SJSA1 (cell line): ENCODE results near the gene GJA3. TPM values are rescaled to one million over a fixed set of nuclear protein-coding genes. Genes with fewer than 3 reads are reported as not detected.
A peak's percentile ranks its signal among the peaks of the same experiment; 100 is the strongest.

Experiments used
- DNase-seq, 2 experiments: peaks; one replicate each; pipeline ENCODE4 v3.0.0-alpha.2; 2015 to 2020; ENCODE audit warnings: low spot score in 2 of 2, low read depth in 1 of 2
- H3K27ac ChIP-seq: fragments of 250-450 bp; sonication (Bioruptor Pico); 2 replicates; pipeline ENCODE4 v1.5.1; 2020; ENCODE audit warnings: mild to moderate bottlenecking, moderate library complexity
- H3K27me3 ChIP-seq: fragments of 250-450 bp; sonication (Bioruptor Pico); replicated peaks from 2 replicates; pipeline ENCODE4 v1.5.1; 2020; ENCODE audit warnings: mild to moderate bottlenecking, moderate library complexity
- H3K36me3 ChIP-seq: fragments of 250-450 bp; sonication (Bioruptor Pico); 2 replicates; pipeline ENCODE4 v1.5.1; 2020; ENCODE audit warnings: mild to moderate bottlenecking
- H3K4me1 ChIP-seq: fragments of 250-450 bp; sonication (Bioruptor Pico); replicated peaks from 2 replicates; pipeline ENCODE4 v1.6.1; 2021; ENCODE audit warnings: mild to moderate bottlenecking
- H3K4me3 ChIP-seq: fragments of 250-450 bp; sonication (Bioruptor Pico); 2 replicates; pipeline ENCODE4 v1.5.1; 2020; ENCODE audit warnings: mild to moderate bottlenecking
- H3K9me3 ChIP-seq: fragments of 250-450 bp; sonication (Bioruptor Pico); replicated peaks from 2 replicates; pipeline ENCODE4 v1.5.1; 2020; ENCODE audit warnings: mild to moderate bottlenecking
- total RNA-seq: library from RNA; depleted of rRNA; stranded (reverse); fragments of >200 nt; shearing (Covaris generic); gene quantifications from 2 replicates; pipeline ENCODE4 v1.2.3, GENCODE V29; 2014

GJA3 gene
- total RNA-seq, 1 experiment from 2014 or later: not detected

DNA sequence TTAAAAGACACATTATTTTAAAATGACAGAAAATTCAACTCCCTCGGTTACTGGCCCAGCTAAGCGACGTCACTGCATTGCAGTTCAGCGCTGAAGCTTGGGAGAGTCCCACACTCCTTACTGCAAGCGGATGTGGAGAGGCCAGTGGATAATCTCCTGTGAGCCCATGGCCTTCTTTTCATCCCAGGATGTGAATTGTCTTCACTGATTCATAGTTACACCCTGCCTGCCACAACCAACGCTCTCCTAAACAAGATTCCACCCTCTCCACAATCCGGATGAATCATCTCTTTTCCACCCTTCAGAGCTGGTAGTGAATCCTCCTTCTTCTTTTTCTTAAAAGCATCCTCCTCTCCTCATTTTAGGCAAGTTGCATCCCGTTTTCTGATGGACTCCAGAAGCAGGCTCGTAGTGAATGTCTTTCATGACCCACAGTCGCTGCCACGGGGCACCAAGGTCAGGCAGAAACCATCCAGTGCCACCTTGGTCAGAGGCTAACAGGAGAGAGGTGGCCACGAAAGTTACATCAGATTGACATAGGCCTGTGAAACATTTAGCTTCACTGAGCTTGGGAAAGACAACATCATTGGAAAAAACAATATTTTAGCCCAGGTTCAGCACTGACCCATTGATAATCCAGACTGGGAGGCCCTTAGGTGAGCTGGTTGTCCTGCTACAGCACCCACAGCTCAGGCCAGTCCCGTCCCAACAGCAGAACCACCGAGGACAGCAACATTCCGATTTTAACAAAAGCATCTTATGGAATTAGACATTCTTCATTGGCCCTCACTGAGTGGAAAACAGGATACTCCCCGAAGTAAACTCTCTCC, 29.8 kb upstream of the GJA3 start:
- Histone ChIP-seq H3K9me3 (no peaks in the 10 kb centered on the region), H3K27ac (peak overlapping the region; percentile 3; the same call in 1 of the 2 replicates), H3K36me3 (no peaks in the 10 kb centered on the region), H3K4me1 (peaks cover 15% of the 10 kb centered on the region), H3K4me3 (no peak overlapping the region), H3K27me3 (peaks cover 37% of the 10 kb centered on the region)
- peak; percentile 47 to 65 for DNase-seq

DNA sequence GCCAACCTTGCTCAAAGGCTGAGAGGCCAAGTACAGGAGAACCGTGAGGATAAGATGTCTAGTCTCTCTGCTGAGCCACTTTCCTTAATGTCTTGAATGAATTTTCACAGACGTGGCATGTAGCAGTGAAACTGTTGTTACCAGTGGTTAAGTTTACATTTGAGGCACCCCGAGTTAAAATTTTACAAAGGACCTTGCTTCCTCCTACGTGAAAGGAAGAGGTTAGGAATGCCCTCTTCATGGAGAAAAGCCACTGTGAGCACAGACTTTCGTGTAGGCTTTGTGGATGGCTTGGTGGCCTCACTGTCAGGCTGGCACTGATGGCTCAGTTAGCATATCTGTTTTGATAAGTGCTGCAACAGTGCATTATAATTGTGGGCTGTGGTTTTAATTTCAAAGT, 29.2 kb upstream of the GJA3 start:
- peaks cover 15% of the 10 kb centered on the region for H3K4me1 ChIP-seq
- peaks cover 31% of the 10 kb centered on the region for H3K27me3 ChIP-seq
- no peak for DNase-seq
- H3K4me3 ChIP-seq: no peak overlapping the region
- no peaks in the 10 kb centered on the region for H3K36me3 ChIP-seq
- peak overlapping the region; percentile 3; the same call in 1 of the 2 replicates for H3K27ac ChIP-seq
- no peaks in the 10 kb centered on the region for H3K9me3 ChIP-seq

DNA sequence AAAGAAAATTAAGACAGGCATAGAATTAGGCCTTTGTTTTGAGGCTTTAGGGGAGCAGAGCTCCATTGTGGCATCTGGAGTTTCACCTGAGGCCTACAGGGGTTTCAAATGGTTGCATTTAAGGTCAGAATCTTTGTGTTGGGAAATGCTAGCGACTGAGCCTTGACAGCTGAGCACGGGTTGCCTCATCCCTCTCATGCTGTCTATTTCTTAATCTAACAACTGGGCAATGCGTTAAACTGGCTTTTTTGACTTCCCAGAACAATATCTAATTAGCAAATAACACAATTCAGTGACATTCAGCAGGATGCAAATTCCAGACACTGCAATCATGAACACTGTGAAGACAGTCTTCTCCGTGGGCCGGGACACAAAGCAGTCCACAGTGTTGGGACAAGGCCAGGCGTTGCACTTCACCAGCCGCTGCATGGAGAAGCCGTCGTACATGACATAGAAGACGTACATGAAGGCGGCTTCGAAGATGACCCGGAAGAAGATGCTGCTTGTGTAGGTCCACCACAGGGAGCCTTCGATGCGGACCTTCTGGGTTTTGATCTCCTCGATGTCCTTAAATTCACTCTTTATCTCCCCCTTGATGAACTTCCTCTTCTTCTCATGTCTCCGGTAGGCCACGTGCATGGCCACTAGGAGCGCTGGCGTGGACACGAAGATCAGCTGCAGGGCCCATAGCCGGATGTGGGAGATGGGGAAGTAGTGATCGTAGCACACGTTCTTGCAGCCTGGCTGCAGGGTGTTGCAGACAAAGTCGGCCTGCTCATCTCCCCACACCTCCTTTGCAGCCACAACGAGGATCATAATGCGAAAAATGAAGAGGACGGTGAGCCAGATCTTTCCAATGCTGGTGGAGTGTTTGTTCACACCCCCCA, 28.1 kb upstream of the GJA3 start:
- Histone ChIP-seq H3K27me3 (peaks cover 20% of the 10 kb centered on the region), H3K4me3 (no peak overlapping the region), H3K36me3 (no peaks in the 10 kb centered on the region), H3K9me3 (no peaks in the 10 kb centered on the region), H3K4me1 (peaks cover 15% of the 10 kb centered on the region), H3K27ac (no peak overlapping the region)
- DNase-seq: no peak

DNA sequence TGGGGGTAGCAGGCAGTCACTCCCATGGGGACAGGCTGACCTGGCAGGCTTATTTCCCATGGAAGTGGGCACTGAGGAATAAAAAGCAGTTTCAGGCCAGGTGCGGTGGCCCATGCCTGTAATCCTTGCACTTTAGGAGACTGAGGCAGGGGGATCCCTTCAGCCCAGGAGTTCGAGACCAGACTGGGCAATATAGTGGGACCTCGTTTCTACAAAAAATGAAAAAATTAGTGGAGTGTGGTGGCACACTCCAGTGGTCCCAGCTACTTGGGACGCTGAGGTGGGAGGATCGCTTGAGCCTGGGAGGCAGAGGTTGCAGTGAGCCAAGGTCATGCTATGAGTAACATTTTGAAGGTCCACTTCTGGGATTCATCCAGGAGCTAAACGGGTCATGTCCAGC, 25.9 kb upstream of the GJA3 start:
- Histone ChIP-seq H3K27me3 (no peaks in the 10 kb centered on the region; the same call in 1 of the 2 replicates), H3K4me1 (peaks cover 10% of the 10 kb centered on the region), H3K36me3 (no peaks in the 10 kb centered on the region), H3K9me3 (no peaks in the 10 kb centered on the region), H3K4me3 (no peak overlapping the region), H3K27ac (no peak overlapping the region)
- DNase-seq: no peak

DNA sequence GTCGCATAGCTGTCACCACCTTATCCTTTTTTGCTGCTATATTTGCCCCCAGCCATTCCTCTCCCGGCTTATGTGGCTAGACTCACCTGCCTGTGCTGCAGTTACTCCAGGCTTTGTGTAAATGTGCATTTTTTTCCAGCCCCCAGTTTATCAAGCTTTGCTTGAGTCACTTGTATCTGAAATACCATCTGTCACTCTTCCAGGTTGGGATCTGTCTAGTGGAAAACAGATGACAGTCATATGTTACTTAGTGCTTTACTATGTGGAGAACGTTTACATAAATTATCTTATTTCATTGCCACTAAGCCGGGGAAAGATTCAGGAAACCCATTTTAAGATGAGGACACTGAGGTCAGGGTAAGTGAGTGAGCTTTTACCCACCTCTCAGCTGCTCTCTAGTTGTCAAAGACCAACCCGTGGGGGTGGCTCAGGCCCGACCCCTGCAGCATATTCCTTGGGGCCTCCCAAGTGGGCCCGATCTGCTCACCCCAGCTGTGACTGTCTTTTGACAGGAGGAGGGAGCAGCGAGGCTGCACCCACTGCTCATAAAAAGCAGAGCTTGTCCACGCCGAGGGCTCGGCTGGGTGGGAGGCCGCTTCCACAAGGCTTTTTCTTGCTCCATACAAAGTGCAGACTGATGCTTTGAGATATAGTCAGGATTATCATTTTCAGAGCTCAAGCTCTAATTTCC, 24.7 kb upstream of the GJA3 start:
- no peak for DNase-seq
- H3K36me3 ChIP-seq: no peaks in the 10 kb centered on the region
- peaks cover 6% of the 10 kb centered on the region for H3K4me1 ChIP-seq
- H3K4me3 ChIP-seq: no peak overlapping the region
- H3K9me3 ChIP-seq: no peaks in the 10 kb centered on the region
- H3K27me3 ChIP-seq: no peaks in the 10 kb centered on the region
- no peak overlapping the region for H3K27ac ChIP-seq

DNA sequence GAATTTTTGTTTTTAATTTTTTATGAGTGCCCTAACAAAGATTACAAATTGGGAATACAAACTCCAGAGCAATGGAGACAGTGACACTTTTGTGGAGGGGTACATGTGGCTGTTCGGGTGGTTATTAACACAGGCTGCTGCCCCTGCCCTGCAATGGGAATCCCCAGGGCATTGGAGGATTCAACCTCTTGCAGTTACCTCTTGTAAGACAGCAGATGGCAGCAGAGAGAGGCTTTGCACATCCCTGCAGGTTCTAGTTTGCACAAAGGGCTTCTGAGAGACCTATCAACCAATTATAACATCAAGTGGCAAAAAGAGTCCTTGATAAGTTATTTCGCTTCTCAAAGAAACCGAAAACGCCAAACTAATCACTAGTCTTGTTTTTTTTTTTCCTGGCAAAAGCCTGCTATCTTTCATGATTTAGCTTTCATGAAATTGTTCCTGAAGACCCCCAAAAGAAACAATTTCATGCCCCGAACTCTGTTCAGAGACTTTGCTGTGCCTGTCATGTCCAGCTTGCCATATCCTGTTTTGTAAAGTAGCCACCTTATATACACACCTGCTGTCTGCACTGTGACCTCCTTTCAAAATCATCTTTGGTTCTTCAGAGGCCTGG, 21.5 kb upstream of the GJA3 start:
- H3K27me3 ChIP-seq: no peaks in the 10 kb centered on the region
- H3K36me3 ChIP-seq: no peaks in the 10 kb centered on the region
- no peaks in the 10 kb centered on the region for H3K9me3 ChIP-seq
- H3K27ac ChIP-seq: no peak overlapping the region
- DNase-seq: peak in 1 of 2 experiments; percentile 28
- H3K4me3 ChIP-seq: no peak overlapping the region
- H3K4me1 ChIP-seq: no peaks in the 10 kb centered on the region

DNA sequence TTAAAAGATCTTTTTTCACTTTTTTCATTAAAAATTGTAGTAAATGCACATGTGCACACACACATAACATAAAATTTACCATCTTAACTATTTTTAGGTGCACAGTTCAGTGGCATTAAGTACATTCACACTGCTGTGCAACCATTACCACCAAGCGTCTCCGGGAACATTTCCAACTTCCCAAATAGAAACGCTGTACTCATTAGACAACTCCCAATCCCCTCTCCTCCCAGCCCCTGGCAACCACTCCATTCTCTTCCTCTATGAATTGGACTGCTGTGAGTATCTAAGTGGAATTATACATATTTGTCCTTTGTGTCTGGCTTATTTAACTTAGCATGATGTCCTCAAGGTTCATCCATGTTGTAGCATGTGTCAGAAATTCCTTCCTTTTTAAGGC, 20.3 kb upstream of the GJA3 start:
- H3K9me3 ChIP-seq: no peaks in the 10 kb centered on the region
- H3K36me3 ChIP-seq: no peaks in the 10 kb centered on the region
- no peaks in the 10 kb centered on the region for H3K4me1 ChIP-seq
- no peak overlapping the region for H3K4me3 ChIP-seq
- no peak overlapping the region for H3K27ac ChIP-seq
- DNase-seq: no peak
- H3K27me3 ChIP-seq: no peaks in the 10 kb centered on the region

DNA sequence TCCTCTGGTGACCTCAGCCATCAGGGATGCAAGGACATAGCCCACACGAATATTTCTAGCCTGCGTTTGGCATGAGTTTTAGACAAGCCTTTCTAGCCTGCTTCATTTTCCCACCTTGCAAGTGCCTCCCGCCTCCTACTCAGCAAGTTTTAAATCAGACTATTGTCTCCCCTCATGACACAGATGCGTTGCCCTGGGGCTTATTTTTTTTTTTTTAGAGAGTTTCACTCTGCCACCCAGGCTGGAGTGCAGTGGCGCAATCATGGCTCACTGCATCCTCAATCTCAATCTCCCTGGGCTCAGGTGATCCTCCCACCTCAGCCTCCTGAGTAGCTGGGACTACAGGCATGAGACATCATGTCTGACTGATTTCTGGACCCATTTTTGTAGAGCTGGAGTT, 17.3 kb upstream of the GJA3 start:
- H3K27ac ChIP-seq: no peak overlapping the region
- H3K36me3 ChIP-seq: no peaks in the 10 kb centered on the region
- no peaks in the 10 kb centered on the region for H3K27me3 ChIP-seq
- peaks cover 9% of the 10 kb centered on the region for H3K4me1 ChIP-seq
- no peak for DNase-seq
- no peak overlapping the region for H3K4me3 ChIP-seq
- H3K9me3 ChIP-seq: no peaks in the 10 kb centered on the region

DNA sequence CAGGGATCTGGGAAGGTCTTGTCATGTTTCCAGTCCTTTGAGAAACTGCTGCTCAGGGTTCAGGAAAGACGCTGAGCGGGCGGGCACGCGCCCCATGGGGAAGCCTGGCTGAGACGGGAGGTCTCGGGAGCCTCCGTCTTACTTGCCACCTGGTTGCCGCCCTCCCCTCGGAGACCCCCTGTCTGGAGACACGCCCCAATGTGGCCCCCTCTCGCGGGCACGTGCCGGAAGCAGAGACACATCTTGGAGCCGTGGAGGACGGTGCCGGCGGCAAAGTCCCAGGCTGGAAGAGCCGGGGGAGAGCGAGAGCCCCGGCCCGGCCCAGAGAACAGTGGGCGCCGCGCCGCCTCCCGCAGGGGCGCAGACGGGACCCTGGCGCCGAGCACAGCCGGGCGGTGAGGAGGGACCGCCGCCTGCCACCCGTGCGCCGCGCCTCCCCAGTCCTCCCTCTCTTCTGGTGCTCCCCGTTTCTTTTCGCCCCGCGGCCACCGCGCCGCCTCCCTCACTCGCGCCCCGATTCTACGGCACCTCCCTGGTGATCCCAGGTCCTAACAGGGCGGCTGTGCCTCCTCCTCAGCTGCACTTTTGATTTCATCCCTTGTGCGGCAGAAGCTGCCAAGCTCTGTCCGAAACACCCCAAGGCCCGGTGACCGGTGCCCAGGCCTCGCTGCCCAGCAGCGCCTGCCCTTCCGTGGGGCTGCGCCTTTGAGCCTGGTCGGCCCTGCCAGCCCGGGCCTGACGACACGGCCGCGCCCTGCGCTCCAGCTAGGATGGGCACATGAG, 16.4 kb upstream of the GJA3 start:
- H3K27ac ChIP-seq: no peak overlapping the region
- H3K36me3 ChIP-seq: no peaks in the 10 kb centered on the region
- no peak overlapping the region for H3K4me3 ChIP-seq
- H3K27me3 ChIP-seq: no peaks in the 10 kb centered on the region
- no peak for DNase-seq
- peaks cover 9% of the 10 kb centered on the region for H3K4me1 ChIP-seq
- no peaks in the 10 kb centered on the region for H3K9me3 ChIP-seq

DNA sequence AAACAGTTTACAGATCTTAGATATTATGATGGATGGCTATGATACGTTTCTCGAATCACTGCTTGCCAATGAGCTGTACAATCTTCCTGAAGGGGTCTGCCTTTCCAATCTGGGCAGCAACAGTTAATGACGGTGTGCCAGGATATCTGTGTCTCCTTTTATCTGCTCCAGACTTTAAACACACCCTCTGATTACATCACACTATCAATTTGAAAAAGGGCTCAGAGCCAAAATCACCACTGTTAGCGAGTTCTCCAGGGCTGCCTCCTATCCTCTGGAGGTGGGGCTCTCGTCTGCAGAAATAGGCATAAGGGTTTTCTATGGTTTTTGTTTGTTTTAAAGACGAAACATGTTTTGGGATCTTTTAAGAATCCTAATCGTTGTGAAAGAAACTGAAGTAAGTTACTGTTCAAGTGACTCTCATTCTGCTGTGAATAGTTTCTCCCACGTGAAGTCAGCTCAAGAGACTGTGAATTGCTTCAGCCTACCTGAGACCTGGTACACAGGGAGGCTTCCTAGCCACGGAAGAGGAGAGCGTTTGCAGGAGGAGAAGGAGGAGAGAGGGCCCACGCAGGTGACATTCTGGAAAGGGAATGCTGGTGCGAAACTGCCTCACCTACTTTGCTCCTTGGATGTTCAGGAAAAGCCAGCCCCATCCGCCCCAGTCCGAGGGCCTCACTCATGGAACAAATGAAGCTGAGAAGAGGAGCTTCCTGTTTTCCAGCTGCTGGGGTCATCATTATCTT, 15.2 kb upstream of the GJA3 start:
- no peak overlapping the region for H3K27ac ChIP-seq
- H3K9me3 ChIP-seq: no peaks in the 10 kb centered on the region
- no peaks in the 10 kb centered on the region for H3K36me3 ChIP-seq
- no peaks in the 10 kb centered on the region for H3K27me3 ChIP-seq
- no peak for DNase-seq
- H3K4me1 ChIP-seq: peaks cover 9% of the 10 kb centered on the region
- no peak overlapping the region for H3K4me3 ChIP-seq

DNA sequence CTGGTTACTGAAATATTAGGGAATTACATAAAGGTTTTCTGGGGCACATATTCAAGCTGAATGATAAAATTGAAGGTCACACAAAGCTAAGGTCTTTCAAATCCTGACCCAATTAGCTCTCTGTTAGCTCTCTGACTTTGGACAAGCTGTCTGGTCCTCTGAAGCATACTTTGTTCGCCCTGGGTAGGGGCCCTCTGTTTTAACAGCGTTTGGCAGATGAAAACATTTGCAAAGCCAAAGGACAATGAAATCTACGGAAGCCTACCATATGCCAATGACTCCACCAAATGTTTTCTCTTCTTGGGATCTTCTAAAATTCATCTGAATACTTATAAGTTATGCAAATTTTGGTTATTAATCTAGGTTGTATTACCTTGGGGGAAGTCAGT, 14.5 kb upstream of the GJA3 start:
- peaks cover 9% of the 10 kb centered on the region for H3K4me1 ChIP-seq
- H3K36me3 ChIP-seq: no peaks in the 10 kb centered on the region
- H3K9me3 ChIP-seq: no peaks in the 10 kb centered on the region
- no peak overlapping the region for H3K4me3 ChIP-seq
- DNase-seq: no peak
- no peaks in the 10 kb centered on the region for H3K27me3 ChIP-seq
- no peak overlapping the region for H3K27ac ChIP-seq

DNA sequence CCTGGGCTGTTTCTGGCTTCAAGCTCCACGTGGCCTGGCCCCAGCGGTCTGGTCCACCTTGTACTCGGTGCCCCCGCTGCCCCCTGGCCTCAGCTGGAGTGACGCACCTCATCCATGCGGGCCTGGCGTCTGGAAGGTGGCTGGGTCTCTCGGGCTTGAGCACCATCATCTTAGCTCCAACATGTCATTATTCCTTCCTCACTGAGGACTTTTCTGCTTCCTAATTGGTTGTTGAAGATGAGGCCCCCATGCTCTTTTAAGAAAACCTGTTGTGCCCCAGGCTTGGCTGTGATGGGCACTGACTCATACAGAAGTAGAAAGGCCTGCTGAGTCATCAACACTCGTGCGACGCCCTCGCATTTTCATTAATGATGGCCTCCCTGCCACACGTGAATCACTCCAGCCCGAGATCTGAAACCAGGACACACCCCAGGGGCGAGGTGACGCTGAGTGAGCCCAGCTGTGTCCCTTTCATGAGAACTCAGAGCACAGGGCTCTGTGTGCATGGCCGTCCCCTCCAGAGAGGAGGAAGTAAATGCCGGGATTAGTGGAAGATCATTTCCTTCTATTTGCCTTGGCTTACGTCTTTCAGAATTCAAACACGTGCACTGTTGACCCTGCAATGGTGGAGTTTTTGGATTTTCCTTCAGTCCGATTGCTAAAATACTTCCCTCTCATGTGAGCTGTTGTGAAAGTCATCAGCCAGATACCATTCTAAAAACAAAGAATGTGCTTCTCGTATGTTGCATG, 14.0 kb upstream of the GJA3 start:
- Histone ChIP-seq H3K4me1 (peaks cover 9% of the 10 kb centered on the region), H3K27me3 (no peaks in the 10 kb centered on the region), H3K36me3 (no peaks in the 10 kb centered on the region), H3K9me3 (no peaks in the 10 kb centered on the region), H3K27ac (no peak overlapping the region), H3K4me3 (no peak overlapping the region)
- peak; percentile 50 to 73 for DNase-seq
